Hepatocyte (in vitro differentiated cells): Measurements from ENCODE around the gene ABCF2.

Experiments
- CTCF ChIP-seq: fragments of 200-600 bp; sonication (generic); IDR thresholded peaks from 2 replicates; pipeline ENCODE4 v1.5.1; 2016; ENCODE audit warnings: antibody characterized with exemption, mild to moderate bottlenecking; ENCODE audit not compliant: poor library complexity
- EZH2 ChIP-seq: fragments of 200-600 bp; sonication (generic); IDR thresholded peaks from 2 replicates; pipeline ENCODE4 v1.6.1; 2016; ENCODE audit warnings: antibody characterized with exemption, mild to moderate bottlenecking, borderline replicate concordance
- EZH2phosphoT487 ChIP-seq: fragments of 200-600 bp; sonication (generic); IDR thresholded peaks from one replicate; pipeline ENCODE4 v1.6.1; 2018; ENCODE audit warnings: antibody characterized with exemption, mild to moderate bottlenecking, low read depth, moderate library complexity; ENCODE audit not compliant: unreplicated experiment, severe bottlenecking

- TF ChIP-seq CTCF = no peak
- TF ChIP-seq EZH2 = no peak
- no peak for TF ChIP-seq EZH2phosphoT487
Measured at GRCh38 chr7:151201344-151201743, 25.7 kb downstream of the ABCF2 start.
